HG02588 (cell line): Measurements from ENCODE around the gene ZNF296.

Experiments
- ATAC-seq: cut with Tn5 transposase; IDR thresholded peaks from one replicate; pipeline ENCODE4 v1.9.1; 2021; ENCODE audit warnings: mild to moderate bottlenecking, moderate library complexity; ENCODE audit not compliant: unreplicated experiment

The ZNF296 gene

DNA sequence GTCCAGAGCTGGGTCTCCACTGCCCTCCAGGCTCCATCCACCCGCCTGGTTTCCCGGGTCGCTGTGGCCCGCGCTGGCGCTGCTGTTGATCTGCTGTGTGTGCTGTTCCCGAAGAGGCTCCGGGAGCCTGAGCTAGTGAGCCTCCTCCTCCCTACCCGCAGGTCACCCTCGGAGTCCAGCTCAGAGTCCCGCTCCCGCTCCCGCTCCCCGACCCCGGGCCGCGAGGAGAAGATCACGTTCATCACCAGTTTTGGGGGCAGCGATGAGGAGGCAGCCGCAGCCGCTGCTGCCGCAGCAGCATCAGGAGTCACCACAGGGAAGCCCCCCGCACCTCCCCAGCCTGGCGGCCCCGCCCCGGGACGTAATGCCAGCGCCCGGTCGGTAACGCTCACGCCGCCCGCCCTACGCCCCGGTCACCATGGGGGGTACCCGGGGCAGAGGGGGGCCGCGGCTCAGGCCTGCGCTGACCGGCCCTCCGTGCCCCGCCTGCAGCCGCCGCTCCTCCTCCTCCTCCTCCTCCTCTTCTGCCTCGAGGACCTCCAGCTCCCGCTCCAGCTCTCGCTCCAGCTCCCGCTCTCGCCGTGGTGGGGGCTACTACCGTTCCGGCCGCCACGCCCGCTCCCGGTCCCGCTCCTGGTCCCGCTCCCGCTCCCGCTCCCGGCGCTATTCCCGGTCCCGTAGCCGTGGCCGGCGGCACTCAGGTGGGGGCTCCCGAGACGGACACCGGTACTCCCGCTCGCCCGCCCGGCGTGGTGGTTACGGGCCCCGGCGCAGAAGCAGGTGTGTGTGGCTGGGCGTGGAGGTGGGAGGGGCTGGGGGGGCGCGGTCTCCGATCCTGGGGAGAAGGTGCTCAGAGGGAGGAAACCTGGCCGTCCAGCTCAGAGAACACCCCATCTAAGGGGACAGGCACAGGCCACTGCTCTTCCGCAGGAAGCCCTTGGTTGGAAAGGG, 12.2 kb downstream of the ZNF296 start:
- no peak for ATAC-seq

DNA sequence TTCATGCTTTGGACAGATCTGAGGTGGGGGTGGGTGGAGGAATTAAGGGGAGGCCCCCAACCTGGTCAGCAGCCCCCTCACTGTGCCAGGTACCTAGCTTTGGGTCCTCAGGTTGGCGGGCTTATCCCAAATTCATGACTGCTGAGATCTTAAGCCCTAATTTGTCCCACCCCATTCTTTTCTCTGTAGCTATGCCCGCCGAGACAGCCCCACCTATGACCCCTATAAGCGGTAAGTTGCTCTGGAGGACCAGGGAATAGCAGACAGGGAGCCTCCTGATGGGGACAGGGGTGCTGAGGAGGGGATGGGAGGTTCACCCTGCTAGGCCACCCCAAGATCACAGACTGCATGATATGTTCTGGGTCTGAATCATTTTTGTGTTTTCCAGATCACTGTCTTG, 14.3 kb downstream of the ZNF296 start:
- ATAC-seq = no peak

DNA sequence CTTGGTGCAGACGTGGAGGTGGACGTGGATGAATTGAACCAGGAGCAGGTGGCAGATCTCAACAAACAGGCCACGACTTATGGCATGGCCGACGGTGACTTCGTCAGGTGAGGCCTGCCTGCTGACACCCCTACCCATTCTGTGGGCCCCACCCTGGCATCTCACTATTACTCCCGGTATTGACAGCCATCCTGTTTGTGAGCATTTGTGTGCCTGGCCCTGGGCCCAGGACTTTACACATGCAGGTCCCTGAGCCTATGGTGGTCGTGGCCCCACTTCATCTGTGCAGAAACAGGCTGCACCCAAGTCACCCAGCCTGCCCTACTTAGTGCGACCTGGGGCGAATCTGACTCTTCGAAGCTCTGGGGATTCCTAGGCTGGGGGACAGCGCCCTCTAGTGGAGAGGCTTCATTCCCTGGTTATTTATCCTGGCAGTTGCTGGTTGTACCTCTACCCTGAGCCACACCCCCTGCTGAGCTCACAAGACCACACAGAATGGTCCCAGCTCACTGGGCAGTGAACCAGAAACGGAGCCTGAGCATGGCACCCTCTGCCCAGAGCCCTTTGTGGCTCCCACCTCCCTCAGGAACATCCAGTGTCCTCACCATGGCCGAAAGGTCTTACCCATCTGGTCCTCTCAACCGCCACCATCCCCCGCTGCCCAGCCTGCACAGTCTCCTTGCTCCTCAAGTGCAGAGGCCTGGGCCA, 16.9 kb downstream of the ZNF296 start:
- ATAC-seq = no peak

DNA sequence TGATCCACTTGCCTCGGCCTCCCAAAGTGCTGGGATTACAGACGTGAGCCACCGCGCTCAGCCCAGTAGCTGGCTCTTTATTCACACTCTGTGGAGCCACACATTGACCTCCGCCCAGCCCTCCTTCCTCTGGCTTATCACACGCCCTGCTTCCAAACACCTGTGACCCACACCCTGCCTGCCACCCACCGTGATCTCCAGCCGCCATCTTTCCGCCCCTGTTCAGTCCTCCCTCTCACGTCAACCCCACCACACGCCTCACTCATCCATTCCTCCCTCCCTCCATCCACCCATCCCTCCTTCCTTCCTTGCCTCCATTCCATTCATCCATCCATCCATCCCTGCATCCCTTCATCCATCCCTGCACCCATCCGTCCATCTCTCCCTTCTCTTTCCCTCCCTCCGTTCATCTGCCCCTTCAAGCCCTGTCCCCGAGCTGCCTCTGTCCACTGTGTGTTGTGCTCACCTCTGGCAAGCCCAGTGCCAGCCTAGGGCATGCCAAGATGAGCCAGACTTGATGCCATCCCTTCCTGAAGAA, 17.6 kb downstream of the ZNF296 start:
- no peak for ATAC-seq

DNA sequence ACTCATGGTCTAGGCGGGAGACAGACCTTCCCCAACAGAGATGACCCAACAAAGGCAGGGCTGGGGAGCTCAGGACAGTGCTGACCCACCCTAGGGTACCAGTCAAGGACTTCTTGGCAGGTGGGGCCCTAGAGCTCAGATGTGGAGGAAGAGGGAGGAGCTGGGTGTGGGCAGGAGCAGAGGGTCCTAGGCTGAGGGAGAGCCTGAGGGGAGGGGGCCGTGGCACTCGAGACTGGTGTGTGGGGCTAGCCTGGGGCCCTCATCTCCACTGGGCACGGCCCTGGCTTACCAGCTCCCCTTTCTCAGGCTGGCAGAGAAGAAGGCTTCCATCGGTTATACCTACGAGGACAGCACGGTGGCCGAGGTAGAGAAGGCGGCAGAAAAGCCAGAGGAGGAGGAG, 18.8 kb downstream of the ZNF296 start:
- ATAC-seq = no peak

DNA sequence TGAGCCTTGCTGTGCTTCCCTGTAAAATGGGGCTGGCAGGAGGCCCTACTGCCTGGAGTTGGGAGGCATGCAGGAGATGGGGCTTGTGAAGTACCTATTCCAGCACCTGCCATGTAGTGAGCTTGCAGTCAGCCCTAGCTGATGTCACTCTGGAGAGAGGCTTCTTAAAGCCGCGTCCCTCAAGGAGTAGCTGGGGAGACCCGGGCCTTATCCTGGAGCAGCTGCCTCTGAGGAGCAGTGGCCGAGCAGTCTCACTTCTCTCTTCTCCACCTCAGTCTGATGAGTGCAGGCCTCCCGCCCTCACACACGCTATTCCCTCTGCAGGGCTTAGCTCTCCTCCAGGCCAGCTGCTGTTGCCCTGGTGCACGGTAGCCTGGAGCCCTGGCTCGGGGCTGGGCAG, 19.4 kb downstream of the ZNF296 start:
- ATAC-seq = no peak

DNA sequence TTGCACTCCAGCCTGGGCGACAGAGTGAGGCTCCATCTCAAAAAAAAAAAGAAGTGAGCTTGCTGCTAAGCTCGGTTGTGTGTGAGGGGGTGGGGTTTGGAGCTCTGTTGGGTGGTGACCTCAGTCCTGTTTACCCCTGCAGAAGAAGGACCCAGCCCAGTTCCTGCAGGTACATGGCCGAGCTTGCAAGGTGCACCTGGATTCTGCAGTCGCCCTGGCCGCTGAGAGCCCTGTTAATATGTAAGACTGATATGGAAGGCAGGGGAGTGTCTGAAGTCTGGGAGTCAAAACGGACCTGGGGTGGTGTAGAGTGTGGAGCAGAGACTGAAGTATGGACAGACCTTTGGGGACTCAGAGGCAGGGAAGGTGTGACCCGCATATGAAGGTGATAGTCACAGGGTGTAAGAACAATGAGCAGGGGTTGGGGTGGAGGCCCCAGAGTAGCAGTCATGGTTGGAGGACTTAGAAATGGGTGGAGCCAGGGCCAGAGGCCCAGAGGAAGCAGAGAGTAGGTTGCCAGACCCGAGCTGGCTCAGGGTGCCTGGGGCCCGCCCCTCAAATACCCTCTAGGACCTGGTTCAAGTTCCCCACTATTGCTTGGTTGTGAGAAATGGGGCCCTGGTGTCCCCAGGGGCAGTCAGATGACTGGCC, 24.2 kb downstream of the ZNF296 start:
- ATAC-seq = no peak

DNA sequence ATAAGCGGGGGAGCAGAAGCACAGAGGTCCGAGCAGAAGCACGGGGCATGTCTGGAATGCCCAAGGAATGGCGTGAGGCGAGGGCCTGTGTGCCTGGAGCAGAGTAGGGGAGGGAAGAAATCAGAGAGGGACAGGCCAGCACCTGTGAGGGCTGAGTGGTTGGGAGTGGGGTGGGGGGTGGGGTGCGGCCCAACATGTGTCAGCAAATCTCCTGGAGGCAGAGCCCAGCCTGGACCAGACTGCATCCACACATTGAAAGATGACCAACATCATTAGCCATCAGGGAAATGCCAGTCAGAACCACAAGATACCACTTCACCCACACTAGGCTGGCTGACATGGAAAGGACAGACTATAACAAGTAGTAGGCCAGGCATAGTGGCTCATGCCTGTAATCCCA, 26.2 kb downstream of the ZNF296 start:
- ATAC-seq = no peak

DNA sequence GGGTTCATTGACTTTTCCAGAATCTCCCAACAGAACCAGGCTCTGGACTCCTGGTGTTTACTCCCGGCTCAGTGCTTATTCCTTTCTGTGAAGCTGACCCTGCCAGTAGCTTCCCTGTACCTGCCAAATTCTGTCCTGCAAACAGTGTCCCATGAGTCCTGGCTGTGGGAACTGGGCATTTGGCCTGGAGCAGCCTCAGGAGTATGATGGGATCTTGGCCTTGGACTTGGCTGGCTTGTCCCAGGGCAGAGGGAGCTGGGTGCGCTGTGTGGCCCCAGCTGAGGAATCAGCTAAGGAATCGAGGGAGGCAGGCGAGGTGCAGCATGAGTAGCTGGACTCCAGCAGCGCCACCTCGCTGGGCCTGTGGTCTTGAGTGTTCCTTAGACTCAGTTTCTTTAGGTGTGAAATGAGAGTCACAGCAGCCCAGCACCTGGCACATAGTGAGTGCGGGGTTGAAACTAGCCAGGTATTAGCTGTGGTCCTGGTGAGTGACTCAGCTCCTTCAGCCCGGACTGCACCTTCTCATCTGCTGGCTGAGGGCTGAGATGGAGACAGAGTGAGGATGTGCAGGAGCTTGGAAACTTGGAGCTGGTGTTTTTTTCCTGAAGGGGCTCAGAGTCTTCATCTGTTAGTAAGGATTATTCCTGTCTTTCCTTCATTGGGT, 27.1 kb downstream of the ZNF296 start:
- ATAC-seq = no peak

DNA sequence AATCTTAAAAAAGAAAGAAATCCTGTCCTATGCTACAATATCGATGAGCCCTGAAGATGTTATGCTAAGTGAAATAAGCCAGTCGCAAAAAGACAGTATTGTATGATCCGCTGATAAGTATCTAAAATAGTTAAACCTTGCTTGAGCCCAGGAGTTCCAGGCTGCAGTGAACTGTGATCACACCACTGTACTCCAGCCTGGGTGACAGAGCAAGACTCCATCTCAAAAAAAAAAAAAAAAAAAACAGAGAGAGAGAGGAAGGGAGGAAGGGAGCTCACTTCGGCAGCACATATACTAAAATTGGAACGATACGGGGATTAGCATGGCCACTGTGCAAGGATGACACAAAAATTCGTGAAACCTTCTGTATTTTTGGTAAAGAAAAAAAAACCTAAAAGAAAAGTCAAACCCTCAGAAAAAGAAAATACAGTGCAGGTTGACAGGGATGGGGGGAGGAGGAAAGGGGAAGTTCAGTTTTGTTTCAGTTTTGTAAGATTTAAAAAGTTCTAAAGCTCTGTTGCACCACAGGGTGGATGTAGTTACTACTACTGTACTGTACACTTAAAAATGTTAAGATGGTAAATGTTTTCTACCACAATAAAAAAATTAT, 29.0 kb downstream of the ZNF296 start:
- no peak for ATAC-seq

DNA sequence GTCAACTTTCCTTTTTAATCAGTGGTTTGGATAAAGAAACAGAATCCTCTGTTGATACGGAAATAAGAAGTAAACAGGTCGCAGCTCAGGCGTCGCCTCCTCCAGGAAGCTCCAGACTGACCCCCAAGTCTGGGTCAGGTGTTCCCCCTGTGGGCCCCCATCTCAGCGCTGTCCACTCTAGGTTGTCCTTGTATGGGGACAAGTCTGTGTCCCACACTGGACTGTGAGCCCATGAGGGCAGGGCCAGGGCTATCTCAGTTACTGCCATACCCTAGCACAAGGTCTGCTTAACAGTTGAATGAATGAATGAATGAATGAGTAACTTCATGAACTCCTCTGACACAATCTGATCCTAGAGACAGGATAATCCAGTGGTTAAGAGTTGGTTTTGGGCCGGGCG, 29.9 kb downstream of the ZNF296 start:
- no peak for ATAC-seq

DNA sequence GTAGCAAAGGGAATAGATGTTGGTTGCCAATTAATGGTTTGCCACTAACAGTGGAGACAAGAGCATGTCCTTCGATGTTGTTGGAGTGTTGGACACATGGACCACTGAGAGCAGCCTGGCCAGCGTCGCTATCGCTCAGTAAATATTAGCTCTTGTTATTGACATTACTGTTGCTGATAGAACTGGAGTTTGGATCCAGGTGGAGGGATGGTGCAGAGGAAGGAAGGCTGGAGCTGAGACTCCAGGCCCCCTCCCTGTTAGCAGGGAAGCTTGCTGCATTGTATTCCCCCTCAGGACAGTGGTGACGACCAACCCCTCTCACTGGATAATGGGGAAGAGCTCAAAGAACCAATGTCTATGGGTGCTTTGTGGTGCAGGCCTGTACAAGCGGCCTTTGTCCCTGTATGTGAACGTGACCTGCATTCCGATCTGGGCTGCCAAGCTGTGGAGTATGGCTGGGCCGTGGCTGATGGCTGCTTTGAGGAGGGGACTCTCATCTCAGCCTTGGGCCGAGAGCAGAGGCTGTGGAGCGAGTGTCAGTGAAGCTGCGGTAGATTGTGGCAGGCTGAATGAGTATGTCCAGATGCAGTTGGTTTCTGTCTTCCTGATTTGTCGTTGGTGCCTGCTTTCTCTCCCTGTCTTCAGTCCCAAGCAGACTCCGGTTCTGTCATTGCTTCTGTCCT, 30.5 kb downstream of the ZNF296 start:
- ATAC-seq = no peak

DNA sequence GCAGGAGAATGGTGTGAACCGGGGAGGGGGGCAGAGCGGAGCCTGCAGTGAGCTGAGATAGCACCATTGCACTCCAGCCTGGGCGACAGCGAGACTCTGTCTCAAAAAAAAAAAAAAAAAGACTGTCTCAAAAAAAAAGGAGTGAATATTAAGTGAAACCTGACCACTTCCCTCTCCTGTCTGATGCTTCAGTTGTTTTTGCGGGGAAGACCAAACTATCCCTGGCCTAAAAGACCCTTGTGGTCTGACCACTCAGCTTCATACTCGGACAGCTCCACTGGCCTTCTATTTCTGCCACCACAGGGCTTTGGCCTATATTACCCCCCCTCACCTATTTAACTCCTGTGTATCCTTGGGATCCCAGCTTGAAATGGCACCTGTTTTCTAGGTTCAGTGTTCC, 35.2 kb downstream of the ZNF296 start:
- no peak for ATAC-seq

DNA sequence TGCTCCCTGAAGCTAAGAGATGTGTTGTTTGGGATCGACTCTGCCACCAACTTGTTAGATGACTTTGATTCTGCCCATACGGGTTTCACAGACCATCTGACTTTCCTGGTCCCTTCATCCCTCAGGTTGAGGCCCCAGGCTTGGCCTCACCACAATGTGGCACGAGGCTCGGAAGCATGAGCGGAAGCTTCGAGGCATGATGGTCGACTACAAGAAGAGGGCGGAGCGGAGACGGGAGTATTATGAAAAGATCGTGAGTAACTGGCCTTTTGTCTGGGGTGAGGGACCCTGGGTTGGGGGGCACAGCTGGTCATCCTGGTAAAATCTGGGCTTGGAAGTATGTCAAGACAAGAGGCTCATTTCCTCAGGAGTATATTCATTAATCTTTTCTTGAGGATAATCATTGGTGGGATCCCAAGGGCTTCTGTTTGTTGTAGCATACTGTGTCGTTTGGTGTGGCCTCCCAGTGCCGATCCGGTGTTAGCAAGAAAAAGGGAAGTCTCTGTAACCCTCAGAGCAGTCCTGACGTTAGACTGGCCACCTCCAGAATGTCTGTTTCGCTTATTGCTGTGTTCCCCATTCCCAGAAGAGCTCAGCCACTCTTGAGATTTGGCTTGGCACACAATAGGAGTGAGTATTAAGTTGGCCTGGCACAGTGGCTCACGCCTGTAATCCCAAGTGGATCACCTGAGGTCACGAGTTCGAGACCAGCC, 36.1 kb downstream of the ZNF296 start:
- no peak for ATAC-seq

DNA sequence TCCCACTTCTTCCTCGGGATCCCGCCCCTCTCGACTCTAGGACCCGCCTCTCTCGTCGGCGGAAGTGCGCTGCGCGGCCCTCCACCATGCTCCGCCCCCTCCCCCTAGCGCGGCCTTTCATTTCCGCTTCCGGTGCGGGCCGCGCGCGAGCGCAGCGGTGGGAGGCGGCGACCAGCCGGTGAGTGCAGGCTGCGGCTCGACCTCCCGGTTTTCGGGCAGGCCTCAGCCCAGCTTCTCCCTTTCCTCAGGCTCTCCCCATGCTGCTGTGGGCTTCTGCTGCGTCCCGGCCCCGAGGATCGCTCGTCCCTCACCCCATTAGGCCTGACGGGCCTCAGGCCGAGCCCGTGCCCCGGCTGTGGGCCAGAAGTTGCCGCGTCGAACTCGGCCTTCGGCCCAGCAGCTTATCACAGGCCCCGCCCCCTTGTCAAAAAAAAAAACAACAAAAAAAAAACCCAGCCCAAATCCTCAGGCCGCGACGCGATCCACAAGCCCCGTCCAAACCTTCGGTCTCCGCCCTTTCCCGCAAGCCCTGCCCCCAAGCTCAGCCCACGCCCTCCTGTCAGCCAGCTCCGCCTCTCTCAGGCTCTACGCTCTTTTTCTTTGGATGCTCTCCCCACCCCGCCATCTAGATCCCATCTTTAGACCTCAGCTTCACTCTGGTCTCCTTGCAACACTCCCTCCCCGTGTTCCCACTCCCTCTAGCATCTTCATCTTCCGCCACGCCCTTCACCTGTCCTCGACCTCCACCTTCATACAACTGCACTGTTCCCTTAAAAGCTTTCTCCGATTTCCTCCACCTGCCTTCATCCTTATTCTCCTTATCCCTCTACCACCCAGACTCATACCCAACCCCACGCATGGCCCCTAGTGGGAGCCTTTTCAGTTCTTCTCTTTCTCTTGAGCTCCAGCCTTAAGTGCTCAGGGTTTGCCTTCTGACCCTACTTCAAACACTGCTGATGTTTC, 37.1 kb downstream of the ZNF296 start, which contains the start of gene CLASRP:
Gene CLASRP, plus strand, starts transcription at position 115 of the 963 bp plus-strand sequence. CDS start 1,168 bp downstream, outside the sequence.
- ATAC-seq = peak; percentile 82

DNA sequence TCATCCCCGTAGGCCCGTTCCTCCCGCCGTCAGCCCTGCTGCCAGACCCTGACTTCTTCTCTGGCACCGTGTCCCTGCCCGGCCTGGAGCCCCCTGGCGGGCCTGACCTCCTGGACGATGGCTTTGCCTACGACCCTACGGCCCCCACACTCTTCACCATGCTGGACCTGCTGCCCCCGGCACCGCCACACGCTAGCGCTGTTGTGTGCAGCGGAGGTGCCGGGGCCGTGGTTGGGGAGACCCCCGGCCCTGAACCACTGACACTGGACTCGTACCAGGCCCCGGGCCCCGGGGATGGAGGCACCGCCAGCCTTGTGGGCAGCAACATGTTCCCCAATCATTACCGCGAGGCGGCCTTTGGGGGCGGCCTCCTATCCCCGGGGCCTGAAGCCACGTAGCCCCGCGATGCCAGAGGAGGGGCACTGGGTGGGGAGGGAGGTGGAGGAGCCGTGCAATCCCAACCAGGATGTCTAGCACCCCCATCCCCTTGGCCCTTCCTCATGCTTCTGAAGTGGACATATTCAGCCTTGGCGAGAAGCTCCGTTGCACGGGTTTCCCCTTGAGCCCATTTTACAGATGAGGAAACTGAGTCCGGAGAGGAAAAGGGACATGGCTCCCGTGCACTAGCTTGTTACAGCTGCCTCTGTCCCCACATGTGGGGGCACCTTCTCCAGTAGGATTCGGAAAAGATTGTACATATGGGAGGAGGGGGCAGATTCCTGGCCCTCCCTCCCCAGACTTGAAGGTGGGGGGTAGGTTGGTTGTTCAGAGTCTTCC, 38.7 kb downstream of the ZNF296 start:
- ATAC-seq = no peak

DNA sequence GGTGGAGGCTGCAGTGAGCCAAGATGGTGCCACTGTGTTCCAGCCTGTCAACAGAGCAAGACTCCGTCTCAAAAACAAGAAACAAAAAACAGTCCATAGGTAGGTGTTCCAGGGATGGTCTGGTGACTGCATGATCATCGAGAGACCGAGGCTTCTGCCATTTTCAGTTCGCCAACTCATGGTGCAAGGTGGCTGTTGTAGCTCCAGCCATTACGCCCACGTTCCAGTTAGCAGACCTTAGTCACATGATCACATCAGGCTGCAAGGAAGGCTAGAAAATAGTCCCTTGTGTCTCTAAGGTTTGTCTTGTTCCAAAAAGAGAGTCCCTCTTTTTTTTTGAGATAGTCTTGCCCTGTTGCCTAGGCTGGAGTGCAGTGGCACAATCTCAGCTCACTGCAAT, 40.5 kb downstream of the ZNF296 start:
- no peak for ATAC-seq
